Stimulated activated CD8-positive, alpha-beta memory T cell treated with anti-CD3 and anti-CD28 coated beads, Interleukin-12 subunit alpha, Interleukin-12 subunit beta, amount 100 ng/mL, for 24 hours (primary cell): ENCODE measurements around the gene KRT2.

ENCODE experiments used
- DNase-seq: peaks from one replicate; pipeline ENCODE4 v3.0.0-alpha.2; 2020; ENCODE audit errors: extremely low read depth

The KRT2 gene

DNA sequence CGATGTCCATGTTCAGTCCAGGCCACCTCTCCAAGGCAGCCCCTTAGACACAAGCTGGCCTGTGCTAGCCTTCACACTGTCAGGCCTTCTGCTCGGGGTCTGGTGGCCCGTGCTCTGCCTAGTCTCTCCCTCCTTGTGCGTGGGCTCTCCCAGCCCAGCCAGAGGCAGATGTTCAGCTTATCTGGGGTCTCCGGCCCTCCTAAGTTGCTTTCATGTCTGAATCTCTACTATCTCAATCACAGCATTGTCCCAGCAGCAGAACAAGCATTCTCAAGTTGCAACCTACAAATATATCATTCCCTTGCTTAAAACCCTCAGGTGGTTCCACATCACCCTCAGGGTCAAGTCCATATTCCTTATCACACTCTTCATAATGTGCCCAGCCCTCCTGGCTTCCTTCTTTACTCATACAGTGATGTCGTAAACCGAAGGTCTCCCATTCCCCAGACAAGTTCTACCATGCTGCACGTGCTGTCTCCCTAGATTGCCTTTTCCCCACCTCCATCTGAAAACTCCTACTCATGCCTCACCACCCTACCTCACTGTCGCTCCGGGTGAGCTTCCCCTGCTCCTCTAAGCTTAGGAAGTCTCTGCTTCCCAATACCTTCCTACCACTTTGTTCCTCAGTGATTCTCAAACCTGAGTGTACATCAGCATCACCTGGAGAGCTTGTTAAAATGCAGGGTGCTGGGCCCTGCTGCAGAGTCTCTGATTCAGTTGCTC is 35.2 kb downstream of the KRT2 start:
- no peak for DNase-seq

DNA sequence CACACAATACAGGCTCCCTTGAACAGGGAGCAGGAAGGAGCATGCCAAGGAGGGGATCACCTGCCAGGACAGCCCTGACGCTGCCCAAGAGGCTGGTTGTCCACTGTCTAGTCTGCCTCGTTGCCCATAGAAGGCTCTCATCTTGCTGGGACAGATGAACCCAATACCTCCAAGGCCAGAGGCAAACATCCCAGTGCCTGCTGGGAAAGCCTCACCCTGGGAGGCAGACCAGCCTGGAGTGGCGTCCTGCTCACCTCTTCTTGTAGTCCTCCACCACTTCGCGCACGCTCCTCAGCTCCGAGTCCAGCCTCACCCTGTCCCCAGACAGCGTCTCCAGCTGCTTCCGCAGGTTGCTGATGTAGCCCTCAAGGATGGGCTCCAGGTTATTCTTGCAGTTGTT is 36.1 kb downstream of the KRT2 start:
- no peak for DNase-seq

DNA sequence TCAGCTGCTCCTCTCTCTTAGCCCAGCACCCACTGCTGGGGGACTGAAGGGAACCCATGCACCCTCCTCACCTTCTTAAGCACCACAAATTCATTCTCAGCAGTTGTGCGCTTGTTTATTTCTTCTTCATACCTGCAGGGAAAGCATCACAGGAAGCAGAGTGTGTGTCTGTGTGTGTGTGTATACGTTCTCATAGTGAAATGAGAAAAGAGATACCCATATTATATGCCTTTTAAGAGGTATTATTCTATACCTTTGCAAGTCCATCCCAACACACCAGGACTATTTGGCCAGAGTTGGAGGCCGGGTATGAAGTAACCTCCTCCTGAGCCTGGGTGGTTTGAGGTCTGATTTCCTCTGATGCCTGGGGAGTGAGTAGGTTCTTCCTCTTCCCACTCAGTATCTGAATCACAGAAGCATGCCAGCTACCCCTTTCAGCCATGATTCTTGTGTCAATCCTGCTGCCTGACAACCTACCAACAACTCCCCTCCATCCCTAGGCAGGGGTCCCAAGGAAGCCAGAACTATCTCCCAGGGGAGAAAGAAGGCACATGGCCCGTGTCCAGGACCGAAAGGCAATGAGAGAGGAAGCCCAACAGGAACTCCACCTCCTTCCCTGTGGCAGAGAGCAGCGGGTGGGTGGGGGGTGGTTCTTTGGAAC is 36.7 kb downstream of the KRT2 start:
- DNase-seq: no peak

DNA sequence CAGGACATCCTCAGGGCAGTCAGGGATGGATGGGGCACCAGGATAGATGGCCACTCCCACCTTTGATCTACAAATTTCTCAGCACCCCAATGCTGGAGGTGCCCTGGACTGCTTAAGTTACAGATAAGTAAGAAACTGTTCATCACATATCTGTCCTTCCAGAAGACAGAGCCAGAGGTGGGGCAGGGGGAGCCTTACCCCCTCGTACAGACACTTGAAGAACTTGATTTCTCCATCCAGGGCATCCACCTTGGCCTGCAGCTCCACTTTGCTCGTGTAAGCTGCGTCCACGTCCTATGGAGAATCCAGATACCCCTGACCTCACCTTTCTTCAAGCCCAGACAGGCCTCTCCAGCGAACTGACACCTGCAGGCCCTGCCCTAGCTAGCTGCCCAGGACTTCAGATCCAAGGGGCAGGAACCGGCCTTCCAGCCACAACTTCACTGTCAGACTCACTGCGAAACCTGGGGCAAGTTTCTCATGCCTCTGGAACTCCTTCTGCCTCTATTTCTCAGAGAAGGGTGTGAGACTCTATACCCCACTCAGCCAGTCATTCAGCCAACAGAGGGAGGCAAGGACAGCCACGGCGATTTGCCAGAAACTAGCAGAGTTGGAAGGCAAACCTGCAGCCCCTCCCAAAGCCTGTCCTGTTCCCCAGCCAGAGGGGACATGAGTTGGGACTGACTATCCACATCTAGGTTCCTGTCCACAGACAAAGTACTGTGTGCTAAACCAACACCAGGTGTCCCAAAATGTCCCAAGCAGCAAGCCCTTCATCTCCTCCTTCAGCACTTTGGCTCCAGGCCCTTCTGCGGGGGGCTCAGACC is 37.4 kb downstream of the KRT2 start:
- DNase-seq: no peak

DNA sequence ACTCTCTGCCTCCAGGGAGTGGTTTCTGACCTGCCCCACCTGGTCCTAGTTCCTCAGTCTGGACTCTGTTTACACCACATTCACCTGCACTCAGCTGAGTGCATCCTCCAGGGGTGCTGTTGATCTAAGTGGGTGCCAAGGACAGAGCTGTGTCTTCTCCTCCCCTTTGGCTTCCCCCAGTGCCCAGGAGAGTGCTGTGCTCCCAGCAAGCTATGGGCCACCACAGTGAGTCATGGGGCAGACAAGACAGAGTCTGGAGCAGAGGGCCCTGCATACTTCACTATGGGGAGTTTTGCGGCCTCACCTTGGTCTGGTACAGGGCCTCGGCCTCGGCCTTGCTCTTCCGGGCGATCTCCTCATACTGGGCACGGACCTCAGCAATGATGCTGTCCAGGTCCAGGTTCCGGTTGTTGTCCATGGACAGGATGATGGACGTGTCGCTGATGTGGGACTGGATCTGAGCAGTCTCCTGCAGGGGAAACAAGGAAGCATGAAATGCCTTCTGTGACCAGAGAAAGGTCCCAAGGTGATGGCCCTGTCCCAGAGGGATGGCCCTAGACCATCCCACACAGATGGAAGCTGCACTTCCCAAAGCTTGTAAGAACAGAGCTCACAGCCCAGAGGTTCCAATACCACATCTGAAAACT is 38.5 kb downstream of the KRT2 start:
- no peak for DNase-seq

DNA sequence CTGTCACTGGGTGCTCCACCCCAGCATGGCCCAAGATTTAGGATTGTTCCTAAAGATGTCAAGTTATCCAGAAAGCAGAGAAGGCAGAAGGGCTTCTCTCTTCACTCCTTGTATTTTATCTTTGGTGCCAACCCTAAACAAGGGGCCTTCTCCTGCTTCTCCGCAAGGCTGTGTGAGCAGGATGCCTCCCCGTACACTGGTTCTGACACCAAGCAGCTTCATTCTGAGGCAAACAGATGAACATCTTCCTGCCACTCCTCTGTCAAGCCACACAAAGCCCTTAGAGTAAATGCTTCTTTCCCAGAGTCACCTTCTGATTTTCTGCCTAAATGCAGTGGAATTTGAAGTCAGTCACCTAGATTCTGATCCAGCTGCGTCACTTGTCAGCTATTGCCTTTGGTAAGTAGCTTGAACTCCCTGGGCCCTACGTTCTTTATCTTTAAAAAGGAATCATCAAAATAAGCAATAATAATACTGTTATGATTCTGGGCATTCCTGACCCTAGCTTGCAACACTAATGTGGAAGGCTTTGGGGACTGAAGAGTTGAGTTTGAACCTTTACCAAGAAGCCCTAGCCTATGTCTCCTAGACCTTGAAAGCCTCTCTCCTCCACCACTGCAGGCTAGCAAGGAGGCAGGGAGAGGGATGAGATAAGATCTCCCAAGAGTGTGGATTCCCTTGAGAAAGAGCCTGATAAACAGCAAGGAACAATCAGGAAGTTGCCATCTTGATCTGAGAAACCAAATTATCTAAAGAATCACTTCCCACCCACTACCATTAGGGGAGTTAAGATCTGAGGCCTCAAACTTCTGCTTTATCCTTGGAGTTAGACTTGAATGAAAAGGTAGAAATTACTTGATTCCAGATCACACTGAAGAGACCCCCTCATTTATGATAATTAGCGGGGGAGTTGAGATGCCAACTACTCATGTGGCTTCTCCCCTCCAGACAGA is 39.3 kb downstream of the KRT2 start:
- no peak for DNase-seq

DNA sequence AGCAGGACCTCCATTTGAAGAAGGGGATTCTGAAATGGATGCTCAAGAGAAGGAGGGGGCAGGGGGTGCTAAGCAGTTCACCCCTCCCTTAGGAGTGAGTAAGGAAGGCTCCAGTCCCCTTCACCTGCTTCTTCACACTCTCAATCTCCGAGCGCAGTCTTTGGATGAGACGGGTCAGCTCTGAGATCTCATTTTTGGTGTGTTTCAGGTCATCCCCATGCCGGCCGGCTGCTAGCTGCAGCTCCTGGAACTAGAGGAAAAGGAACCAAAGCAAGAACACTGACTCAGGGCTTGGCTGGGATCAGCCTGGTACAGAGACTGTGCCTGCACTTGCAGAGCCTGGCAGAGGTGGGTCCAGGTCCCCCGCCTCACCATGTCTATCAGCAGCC is 40.9 kb downstream of the KRT2 start:
- DNase-seq: no peak

DNA sequence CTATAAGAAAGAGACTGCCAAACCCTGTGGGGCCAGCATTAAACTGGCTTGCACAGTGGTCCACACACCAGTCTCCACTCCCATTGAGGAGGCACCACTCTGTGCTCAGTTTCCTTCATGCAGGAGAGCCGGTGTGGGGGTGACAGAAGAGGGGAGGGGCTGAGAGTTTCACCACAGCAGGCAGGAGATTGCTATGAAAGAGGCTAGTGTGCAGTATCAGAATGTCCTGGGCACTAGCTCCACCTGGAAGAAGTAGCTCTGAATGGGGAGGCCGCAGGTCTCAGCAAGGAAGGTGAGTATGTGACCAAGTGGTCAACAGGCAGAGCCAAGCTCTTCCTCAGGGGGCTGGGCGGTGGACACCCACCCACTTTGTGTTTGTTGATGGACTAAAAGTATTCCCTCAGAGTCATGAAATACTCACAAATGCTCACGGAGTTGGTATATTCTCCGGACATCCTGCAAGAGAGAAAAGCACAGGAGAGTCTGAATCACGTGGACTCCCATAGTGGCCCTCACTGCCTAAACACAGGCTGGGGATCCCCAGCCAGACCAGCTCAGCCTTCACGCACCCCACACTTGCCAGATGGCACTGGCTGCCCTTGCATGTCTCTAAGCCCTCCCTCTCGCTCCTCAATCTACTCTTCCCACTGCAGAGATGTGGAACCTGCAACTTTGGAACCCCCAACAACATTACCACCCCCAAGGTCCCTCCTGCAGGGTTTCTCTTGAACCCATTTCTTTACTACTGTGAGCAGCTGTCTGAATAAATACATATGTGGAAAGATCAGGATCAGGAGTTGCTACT is 43.0 kb downstream of the KRT2 start:
- DNase-seq: no peak

DNA sequence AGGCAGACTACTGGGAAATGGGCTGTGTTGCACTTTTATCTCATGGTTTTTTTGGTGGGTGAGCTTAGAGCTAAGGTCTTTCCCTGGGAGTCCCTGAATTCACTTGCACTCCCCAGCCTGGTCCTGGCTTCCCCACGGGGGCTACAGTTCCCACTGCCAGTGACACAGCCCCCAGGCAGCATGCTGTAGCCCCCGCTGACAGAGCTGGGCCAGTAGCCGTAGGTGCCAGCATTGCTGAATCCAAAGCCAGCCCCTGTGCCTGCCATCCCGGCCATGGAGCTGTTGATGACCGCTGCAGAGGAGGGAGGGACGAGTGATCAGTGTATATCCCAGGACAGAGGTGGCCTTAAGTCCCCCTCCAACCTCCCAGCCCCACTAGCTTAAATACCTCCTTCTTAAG is 43.9 kb downstream of the KRT2 start:
- DNase-seq: no peak

DNA sequence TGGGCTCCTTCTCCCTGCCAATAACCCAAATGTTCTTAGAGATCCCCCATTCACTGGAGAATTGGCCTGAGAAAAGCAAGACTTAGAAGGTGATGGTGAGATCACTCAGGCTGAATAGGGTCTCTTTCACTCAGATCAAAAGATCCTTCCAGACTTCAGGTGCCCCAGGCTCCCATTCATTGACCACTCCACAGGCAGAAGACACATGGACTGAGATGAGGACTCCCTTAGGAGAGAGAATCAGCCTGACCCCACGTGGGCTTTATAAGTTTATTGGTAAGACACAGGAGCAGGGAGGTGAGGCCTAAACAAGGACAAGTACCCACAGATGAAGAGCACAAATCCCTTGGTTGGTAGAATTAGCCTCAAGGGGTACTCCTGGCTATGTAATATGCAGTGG is 44.7 kb downstream of the KRT2 start:
- no peak for DNase-seq

DNA sequence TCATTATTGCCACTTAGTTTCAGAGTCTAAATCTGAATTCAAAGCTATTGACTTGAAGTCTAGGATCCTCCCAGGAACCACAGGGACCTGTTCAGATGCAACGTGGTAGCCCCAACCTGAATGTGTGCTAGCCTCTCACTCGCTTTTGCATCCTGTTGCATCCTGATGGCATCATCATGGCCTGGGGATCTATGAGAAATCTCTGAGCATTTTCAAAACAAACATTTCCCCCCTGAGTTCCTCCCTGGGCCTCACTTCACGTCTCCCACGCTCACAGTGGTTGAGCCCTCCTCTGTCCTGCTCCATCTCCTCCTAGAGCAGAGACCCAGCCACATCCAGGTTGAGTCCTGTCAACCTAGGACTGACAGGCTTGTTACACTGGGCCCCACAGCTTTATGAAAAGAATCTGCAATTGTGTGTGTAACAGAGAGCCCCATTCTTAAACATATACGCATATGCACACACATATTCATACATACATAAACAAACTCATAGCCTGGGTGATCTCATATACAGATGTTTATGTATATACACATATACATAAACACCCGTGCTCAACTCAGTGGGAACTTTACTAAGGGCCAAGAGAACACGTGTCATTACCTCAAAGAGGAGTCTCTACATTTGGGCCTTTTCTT is 45.3 kb downstream of the KRT2 start:
- no peak for DNase-seq

DNA sequence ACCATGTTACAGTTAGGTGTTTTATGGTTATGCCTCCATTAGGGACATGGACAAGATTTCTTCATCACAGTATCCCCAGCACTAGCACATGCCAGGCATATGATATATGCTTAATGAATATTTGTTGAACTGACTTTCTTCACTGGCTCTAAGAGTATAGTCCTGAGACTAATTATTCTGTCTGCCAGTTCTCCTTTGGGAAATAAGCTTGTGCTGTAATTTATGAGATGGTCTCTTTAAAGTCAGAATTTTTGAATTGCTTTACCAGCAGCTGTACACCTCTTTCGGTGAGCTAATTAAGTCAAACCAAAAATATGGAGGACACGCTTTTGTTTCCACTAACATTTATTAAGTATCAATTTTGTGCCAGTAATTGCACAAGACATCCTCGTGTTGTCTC is 45.9 kb downstream of the KRT2 start:
- no peak for DNase-seq

DNA sequence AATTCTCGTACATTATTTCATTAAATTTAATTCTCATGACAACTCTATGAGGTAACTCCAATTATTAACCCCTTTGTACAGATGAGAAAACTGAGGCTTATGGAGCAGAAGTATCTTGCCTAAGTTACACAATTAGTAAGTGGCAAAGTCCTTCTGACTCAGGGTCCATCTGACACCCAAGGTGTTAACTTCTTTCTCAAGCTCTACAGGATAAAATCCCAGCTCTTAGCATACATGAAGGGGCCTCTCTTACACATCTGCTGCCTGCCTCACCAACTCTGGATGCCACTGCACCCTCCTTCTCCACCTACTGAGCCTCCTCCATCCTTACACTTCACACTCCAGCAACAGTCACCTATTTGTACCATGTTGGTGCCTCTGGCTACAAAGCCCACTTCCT is 46.5 kb downstream of the KRT2 start:
- DNase-seq: no peak

DNA sequence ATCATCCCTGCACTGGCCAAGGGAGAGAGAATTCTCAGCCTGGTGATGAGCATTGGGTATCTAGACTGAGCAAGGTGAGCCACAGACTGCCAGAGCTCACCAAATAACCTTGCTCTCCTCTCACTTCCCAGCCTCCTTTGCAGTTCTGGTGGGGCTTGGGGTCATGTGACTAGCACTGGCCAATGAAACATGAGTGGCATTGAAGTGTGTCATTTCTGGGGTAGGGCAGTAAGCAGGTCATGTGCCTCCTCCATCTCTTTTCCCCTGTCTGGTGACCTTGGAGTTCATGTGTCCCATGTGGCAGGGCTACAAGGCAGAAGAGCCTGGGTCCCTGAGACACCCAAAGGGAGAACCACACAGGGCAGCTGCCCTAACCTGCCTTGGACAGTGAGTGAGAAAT is 47.2 kb downstream of the KRT2 start:
- no peak for DNase-seq

DNA sequence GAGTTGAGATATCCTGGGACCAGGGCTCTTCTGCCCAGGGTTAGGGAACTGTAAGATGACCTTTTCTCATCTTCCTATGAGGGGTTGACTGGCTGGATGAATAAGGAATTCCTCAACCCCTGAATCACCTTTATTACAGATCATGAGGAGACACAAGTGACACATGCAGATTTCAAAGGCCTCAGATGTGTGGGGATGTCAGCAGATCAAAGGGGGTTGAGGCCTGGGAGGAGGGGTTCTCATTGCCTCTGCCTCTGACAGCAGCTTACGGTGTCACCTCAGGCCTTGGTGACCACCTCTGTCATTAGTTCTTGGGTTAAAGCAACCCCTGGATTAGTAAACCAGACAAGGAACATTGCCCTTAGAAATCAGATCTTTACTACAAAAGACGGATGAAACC is 48.7 kb downstream of the KRT2 start:
- no peak for DNase-seq

DNA sequence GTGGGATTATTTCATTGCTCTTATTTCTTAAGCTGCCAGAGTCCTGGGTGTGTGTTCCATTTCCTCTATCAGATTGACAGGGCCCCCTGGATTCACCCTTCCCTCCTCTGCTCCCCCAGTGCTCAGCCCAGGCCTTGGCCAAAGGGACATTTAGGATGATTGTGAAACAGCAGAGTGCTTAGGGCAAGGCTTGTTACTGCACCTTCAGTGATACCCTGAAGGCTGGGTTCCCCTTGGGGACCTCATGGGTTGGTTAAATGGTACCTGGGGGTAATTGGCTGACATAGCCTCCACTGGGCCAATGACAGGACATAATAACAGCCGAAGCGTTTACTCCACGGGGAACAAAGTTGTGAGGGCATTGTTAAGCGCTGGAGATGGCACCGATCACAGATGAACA is 49.5 kb downstream of the KRT2 start:
- DNase-seq: no peak

DNA sequence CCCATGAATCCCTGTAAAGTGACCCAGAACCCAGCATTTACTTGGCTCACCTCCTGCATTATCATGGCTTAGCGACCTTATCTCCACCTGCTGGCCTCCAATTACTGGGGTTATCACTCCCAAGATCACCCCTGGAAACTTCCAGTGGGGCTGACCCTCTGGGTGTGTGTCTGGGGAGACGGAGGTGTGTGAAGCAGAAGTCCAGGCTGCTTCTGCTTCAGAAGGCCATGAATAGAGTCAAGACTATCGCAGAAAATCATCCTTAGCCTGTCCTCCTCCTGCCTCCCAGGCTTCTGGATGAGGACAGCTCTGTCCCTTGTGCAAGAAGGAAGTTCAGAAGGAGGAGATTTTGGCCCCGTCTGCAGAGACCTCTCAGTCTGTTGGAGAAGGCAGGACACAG is 50.3 kb downstream of the KRT2 start:
- no peak for DNase-seq

DNA sequence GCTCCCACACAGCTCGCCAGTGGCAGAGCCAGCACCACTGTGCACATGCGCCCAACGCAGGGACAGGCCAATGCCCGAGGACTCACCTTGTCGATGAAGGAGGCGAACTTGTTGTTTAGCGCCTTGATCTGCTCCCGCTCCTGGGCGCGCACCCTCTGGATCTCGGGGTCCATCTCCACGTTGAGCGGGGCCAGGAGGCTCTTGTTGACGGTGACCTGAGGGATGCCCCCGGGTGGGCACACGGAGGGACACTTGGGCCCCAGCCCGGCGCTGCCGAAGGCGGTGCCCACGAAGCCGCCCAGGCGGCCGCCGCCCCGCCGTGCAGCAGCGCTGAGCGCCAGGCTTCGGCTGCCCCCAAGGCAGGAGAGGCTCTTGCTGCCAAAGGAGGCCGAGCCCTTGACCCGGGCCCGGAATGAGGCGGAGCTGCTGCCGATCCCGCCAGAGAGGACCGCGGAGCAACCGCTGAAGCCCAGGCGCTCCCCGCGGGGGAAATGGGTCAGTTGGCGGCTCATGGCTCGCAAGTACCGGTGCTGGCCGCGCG is 51.0 kb downstream of the KRT2 start, which contains the start of gene KRT72:
TSS of gene KRT72 (minus strand) at position 523 of the 541 bp plus-strand sequence. CDS start at position 512, 11 bp downstream.
- no peak for DNase-seq

DNA sequence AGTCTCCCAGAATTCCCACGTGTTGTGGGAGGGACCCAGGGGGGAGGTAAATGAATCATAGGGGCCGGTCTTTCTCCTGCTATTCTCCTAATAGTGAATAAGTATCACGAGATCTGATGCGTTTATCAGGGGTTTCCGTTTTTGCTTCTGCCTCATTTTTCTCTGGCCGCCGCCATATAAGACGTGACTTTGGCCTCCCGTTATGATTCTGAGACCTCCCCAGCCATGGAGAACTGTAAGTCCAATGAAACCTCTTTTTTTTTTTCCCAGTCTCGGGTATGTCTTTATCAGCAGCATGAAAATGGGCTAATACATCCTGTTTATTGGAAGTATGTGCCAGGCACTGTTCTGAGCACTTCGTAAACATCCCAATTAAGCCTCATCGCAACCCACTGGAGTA is 51.5 kb downstream of the KRT2 start:
- no peak for DNase-seq

DNA sequence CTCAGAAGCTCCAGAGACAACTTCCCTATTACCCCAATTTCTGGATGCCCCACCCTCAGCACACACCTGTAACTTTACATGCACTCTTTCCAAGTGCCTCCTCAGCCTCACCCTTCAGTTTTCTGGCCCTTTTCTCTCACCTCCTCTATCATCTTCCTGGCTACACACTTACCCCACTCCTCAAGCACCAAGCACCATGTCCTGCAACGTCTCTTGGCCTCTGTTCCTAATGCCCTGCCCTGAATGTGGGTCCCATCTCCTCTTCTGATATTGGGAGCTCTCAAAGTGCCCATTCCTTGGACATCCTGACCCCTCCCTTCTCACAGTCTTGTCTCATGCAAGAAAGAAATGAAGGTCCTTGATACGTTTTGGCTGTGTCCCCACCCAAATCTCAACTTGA is 51.9 kb downstream of the KRT2 start:
- no peak for DNase-seq
